Measurements from ENCODE around the gene CEP41.
"Not testable (repeated sequence)": the region's sequence is repeated elsewhere in the genome, so short reads cannot be mapped to it uniquely, and the experiment has no call there.

Gene CEP41

GRCh38 chr7:130458257-130458656 is 17.4 kb upstream of the CEP41 start:
- peak; percentile 24 to 47 (median 40) for DNase-seq

- no peak for DNase-seq
Measured at GRCh38 chr7:130454959-130455358, 14.1 kb upstream of the CEP41 start.

GRCh38 chr7:130452951-130453350 is 12.1 kb upstream of the CEP41 start:
- DNase-seq: peak in 1 of 3 donors; percentile 7

GRCh38 chr7:130451344-130451743 is 10.5 kb upstream of the CEP41 start:
- not testable (repeated sequence) for DNase-seq

- peak in 1 of 3 donors; percentile 16 for DNase-seq
Measured at GRCh38 chr7:130446259-130446658, 5.4 kb upstream of the CEP41 start.

- DNase-seq: peak in 1 of 3 donors; percentile 9
Measured at GRCh38 chr7:130444751-130445407, 4.1 kb upstream of the CEP41 start.

- DNase-seq: peak in 1 of 3 donors; percentile 13
Measured at GRCh38 chr7:130444234-130444633, 3.4 kb upstream of the CEP41 start.

GRCh38 chr7:130442601-130443000 is 1.8 kb upstream of the CEP41 start:
- DNase-seq: peak in 1 of 3 donors; percentile 13

GRCh38 chr7:130441408-130441869 is 623 bp upstream of the CEP41 start:
- DNase-seq: peak in 1 of 3 donors; percentile 13

GRCh38 chr7:130436253-130436652 is 4.6 kb downstream of the CEP41 start:
- DNase-seq: peak in 1 of 3 donors; percentile 13

- DNase-seq: peak in 2 of 3 donors; percentile 50 to 51
Measured at GRCh38 chr7:130435311-130435854, 5.4 kb downstream of the CEP41 start.

- no peak for DNase-seq
Measured at GRCh38 chr7:130433301-130433700, 7.5 kb downstream of the CEP41 start.

GRCh38 chr7:130432886-130433285 is 7.9 kb downstream of the CEP41 start:
- DNase-seq: no peak

- peak; percentile 47 to 67 (median 50) for DNase-seq
Measured at GRCh38 chr7:130430841-130431666, 9.8 kb downstream of the CEP41 start.

- no peak for DNase-seq
Measured at GRCh38 chr7:130430115-130430514, 10.7 kb downstream of the CEP41 start.

GRCh38 chr7:130429019-130429418 is 11.8 kb downstream of the CEP41 start:
- no peak for DNase-seq

- DNase-seq: no peak
Measured at GRCh38 chr7:130426564-130426963, 14.3 kb downstream of the CEP41 start.

GRCh38 chr7:130425796-130426195 is 15.0 kb downstream of the CEP41 start:
- no peak for DNase-seq

- DNase-seq: no peak
Measured at GRCh38 chr7:130423501-130424037, 17.2 kb downstream of the CEP41 start.

GRCh38 chr7:130421684-130422083 is 19.1 kb downstream of the CEP41 start:
- DNase-seq: no peak

- no peak for DNase-seq
Measured at GRCh38 chr7:130420943-130421578, 19.8 kb downstream of the CEP41 start.

GRCh38 chr7:130419658-130420057 is 21.2 kb downstream of the CEP41 start:
- DNase-seq: no peak

GRCh38 chr7:130418306-130418705 is 22.5 kb downstream of the CEP41 start:
- no peak for DNase-seq
